Measurements from ENCODE around the gene NRXN3.

Gene NRXN3

DNA sequence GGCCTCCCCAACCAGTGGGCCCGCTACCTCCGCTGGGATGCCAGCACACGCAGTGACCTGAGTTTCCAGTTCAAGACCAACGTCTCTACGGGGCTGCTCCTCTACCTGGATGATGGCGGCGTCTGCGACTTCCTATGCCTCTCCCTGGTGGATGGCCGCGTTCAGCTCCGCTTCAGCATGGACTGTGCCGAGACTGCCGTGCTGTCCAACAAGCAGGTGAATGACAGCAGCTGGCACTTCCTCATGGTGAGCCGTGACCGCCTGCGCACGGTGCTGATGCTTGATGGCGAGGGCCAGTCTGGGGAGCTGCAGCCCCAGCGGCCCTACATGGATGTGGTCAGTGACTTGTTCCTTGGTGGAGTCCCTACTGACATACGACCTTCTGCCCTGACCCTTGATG, 73.0 kb downstream of the NRXN3 start:
- TF ChIP-seq, protein P1, sequence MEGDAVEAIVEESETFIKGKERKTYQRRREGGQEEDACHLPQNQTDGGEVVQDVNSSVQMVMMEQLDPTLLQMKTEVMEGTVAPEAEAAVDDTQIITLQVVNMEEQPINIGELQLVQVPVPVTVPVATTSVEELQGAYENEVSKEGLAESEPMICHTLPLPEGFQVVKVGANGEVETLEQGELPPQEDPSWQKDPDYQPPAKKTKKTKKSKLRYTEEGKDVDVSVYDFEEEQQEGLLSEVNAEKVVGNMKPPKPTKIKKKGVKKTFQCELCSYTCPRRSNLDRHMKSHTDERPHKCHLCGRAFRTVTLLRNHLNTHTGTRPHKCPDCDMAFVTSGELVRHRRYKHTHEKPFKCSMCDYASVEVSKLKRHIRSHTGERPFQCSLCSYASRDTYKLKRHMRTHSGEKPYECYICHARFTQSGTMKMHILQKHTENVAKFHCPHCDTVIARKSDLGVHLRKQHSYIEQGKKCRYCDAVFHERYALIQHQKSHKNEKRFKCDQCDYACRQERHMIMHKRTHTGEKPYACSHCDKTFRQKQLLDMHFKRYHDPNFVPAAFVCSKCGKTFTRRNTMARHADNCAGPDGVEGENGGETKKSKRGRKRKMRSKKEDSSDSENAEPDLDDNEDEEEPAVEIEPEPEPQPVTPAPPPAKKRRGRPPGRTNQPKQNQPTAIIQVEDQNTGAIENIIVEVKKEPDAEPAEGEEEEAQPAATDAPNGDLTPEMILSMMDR (IDR thresholded peaks at IDR 0.05; ENCODE audit: low read depth, low read length, missing control alignments): no peak
- DNase-seq (ENCODE audit: extremely low read depth, low read depth): no peak
- H3K4me3 ChIP-seq (replicated peaks; ENCODE audit: low read depth, low read length): no peak overlapping the region

DNA sequence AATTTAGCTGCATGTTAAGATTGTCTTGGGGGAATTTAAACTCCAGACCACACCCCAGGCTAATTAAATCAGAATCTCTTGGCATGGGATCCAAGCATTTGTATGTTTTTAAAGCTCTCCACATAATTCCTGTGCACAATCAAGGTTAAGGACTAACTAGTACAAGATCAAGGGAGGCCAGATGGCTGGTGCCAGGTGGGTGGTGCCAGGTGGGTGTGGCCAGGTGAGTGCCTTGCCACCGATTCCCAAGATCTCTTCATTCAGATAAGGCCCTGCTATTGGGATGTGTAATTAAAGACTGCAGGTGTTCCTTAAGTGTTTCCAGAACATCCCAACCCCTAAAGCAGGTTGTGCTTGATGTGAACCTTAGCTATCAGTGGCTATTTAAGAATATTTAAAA, 75.1 kb downstream of the NRXN3 start:
- DNase-seq (ENCODE audit: extremely low read depth, low read depth): no peak
- TF ChIP-seq, protein P1 (IDR thresholded peaks at IDR 0.05; ENCODE audit: low read depth, low read length, missing control alignments): no peak
- no peak overlapping the region for H3K4me3 ChIP-seq (replicated peaks; ENCODE audit: low read depth, low read length)

DNA sequence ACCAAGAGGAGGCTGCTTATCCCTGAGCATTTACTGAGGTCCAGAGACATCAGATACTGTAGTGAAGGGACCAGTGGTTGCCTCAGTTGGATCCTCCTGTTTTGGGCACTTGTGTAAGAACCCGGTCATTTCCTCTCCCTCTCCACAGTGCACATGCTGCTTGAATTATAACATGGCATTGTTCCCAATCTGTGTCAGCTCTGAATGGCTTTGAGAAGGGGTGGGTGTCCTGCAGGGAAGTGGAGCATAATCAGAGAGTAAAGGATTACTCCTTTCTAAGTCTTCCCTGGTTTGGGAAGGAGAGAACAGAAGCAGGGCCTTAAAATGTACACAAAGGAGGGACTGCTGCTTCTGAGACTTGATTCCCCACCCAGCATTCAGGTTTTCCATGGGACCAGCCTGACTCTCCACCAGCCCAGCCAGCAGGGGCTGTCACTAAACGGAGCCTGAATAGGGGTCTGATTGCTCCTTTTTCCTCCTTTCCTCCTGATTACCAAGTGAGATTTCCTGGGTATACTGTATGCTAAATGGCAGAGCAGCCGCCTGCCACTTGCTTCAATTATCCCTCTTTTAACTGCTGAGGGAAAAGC, 78.4 kb downstream of the NRXN3 start:
- DNase-seq (ENCODE audit: extremely low read depth, low read depth): no peak
- TF ChIP-seq, protein P1 (IDR thresholded peaks at IDR 0.05; ENCODE audit: low read depth, low read length, missing control alignments): no peak
- H3K4me3 ChIP-seq (replicated peaks; ENCODE audit: low read depth, low read length): no peak overlapping the region

DNA sequence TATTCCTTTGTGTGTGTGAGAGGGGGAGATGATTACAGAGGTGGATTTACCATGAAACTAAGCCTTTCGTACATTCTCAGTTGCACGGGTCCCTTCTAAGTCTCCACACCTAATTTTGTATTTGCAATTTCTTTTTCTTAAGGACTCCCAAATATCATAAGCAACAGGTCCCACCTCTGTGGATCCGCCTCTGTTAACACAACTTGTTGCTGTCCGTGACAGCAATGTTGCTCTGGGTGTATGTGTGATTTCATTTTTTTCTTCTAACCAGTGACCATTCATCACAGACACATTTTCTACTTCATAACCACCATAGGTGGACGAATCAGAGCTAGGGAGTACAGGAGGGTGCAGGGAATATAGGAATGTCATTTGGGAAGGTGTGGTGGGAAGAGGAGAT, 81.1 kb downstream of the NRXN3 start:
- no peak overlapping the region for H3K4me3 ChIP-seq (replicated peaks; ENCODE audit: low read depth, low read length)
- DNase-seq (ENCODE audit: extremely low read depth, low read depth): no peak
- TF ChIP-seq, protein P1 (IDR thresholded peaks at IDR 0.05; ENCODE audit: low read depth, low read length, missing control alignments): no peak

DNA sequence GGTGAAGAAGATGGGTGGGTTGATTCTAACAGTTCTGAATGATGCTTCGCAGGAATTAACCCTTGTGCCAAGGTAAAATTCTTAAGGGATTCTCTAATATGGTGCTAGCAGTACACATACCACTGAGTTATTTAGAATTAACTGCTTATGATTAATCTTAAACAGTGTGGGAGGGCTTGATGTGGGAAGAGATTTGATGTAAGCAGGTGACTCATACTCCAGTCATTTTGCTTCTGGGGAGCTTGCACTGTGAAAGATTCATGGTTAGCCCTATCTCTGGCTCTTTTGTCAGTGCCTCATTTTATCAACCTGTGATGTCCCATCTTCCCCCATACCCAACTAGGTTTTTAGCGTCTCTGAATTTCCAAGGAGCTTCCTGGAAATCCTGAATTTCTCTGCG, 83.8 kb downstream of the NRXN3 start:
- TF ChIP-seq, protein P1 (IDR thresholded peaks at IDR 0.05; ENCODE audit: low read depth, low read length, missing control alignments): no peak
- no peak for DNase-seq (ENCODE audit: extremely low read depth, low read depth)
- no peak overlapping the region for H3K4me3 ChIP-seq (replicated peaks; ENCODE audit: low read depth, low read length)

DNA sequence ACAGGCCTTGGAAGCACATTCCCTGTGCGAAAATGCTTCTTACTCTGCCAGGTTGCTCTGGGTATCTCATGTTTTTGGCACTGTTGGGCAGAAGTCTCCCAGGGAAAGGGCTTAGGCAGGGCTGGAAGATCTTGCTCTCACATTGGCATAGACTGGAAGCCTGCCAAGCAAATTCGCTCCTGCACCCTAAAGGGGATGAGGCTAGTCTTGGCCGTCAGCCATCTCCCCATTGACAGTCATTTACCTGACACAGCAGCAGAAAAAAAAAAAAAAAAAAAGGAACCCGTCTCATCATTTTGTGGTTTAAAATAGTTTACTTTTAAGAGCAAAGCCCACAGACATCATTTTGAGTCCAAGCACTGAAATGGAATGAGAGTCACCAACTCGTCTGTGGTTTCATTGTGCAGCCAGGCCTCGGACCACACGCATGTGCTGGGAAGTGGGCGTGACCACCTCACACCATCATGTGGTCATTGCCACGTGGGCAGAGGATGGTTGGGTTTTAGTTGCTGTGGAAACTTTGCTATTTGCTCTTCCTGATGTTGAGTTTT, 84.8 kb downstream of the NRXN3 start:
- TF ChIP-seq, protein P1 (IDR thresholded peaks at IDR 0.05; ENCODE audit: low read depth, low read length, missing control alignments): no peak
- H3K4me3 ChIP-seq (replicated peaks; ENCODE audit: low read depth, low read length): no peak overlapping the region
- DNase-seq (ENCODE audit: extremely low read depth, low read depth): no peak

DNA sequence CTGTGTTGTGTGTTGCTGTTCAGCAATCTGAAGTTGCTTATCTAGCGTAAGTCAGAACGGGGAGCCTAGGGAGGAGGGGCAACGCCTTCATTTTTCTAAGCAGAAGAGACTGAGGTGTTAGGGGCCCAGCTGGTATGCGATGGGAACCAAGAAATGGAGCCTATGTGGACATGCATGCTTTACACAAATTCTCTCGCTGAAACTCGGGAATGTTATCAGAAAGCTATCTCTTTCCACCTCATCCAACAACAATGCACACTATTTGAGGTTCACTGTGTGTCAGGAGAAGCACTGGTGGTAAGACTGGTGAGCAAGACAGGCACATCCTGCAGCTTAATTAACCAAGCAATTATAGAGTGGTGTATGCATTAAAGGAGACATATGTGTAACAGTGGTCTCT, 89.7 kb downstream of the NRXN3 start:
- H3K4me3 ChIP-seq (replicated peaks; ENCODE audit: low read depth, low read length): no peak overlapping the region
- DNase-seq (ENCODE audit: extremely low read depth, low read depth): no peak
- TF ChIP-seq, protein P1 (IDR thresholded peaks at IDR 0.05; ENCODE audit: low read depth, low read length, missing control alignments): no peak

Measured in HFF-Myc (cell line).